ENCODE measurements around the gene SLC2A13.
"Not testable (repeated sequence)": the region's sequence is repeated elsewhere in the genome, so short reads cannot be mapped to it uniquely, and the experiment has no call there.

SLC2A13 gene

DNA sequence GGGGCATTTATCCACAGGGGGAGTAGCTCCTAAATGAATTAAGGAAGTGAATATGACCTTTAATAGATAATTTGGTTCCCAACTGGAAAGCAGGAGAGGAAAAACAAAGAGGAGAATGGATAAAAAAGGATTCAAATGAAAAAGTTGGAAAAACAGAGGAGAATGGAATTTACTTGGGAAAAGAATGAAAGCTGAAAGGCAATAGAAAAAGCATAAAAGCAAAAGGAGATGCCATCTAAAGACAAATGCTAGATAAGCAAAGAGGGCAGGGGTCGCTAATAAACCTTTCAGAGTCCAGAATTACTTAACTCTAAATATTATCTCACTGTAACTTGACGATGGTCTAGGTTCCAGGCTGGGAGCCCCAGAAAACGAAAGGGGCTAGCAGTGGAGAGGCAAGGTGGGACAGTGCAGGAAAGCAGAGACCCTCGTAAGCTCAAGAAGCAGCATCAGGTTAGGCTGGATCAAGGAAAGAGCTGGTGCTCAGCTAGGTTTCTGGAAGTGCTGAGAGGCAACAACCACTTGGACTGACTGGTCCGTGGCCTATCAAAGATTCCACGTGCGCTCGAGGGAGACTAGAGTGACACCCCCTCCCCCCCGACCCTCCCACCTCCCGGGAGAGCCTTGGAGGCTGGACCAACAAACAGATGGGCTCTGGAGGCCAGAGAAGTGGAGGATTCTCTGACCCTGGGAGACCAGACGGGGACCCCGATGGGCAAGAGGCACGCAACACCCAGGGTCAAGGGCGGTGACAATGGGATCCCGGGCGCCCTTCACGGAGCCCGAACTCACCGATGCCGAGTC, 1.2 kb downstream of the SLC2A13 start:
- DNase-seq: peak; percentile 4 to 5

- no peak for DNase-seq
Observed at GRCh38 chr12:40103043-40103442, 2.8 kb downstream of the SLC2A13 start.

DNA sequence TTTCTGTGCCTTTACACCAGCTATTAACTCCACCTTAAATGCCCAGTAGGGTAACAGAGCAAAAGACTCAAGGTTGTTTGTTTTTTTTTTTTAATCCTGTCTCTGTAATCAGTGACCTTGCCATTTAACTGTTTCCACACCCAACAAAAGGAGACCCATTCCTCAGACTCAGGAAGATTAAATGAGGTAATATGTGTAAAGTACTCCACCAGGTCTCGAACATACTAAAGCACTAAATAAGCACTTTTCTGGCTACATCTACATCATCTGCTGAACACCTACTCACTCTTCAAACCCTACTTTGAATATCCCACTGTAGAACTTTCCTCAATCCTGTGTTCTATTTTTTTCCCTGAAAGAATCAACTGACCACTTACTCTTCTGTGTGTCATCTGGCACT, 4.1 kb downstream of the SLC2A13 start:
- DNase-seq: no peak

DNA sequence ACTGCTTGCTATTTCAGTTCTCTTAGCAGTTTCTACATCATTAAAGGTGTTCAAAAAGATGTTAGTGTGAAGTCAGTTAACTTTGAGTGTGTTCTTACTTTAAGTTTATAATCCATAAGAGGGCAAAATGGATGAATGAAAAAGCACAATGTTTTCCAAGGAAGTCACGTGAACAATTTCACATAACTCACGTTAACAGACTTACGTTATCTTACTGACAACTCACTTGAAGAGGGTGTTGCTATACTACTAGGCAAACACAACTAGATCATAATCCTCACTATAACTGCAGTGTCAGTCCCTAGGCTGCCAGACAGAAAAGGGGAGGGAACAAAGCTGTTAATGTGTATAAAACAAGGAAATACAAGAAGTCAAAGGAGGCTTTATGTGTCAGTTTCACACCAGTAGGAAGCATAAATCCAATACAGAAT, 6.4 kb downstream of the SLC2A13 start:
- DNase-seq: no peak

DNA sequence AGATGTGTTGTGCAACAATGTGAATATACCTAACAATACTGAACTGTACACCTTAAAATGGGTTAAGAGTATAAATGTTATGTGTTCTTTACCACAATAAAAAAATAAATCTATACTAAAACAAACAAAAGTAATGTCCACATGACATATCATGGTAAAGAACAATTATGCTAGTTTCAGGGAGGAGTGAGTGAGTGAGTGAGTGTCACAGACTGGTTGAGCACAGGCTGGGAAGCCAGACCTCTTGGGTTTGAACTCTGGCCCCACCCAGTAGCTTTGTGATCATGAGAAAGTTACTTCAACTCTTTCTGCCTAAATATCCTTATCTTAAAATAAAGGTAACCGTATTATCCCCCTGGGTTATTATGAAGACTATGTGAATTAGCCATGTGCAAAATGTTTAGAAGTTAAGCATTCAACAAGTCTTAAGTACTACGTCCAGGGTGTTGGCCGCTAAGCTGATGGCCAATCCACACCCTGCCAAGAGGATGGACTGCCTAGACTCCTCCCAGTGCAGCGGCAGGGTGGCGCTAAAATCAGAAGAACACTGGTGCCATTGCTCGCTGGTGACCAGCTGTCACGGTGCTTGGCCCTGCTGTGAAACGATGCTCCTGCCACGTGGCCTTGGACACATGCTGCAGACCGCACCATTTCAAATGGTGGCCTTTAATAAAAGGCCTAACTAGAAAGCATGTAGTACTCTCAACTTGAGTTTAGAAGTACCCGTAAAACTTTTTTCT, 7.3 kb downstream of the SLC2A13 start:
- no peak for DNase-seq

DNA sequence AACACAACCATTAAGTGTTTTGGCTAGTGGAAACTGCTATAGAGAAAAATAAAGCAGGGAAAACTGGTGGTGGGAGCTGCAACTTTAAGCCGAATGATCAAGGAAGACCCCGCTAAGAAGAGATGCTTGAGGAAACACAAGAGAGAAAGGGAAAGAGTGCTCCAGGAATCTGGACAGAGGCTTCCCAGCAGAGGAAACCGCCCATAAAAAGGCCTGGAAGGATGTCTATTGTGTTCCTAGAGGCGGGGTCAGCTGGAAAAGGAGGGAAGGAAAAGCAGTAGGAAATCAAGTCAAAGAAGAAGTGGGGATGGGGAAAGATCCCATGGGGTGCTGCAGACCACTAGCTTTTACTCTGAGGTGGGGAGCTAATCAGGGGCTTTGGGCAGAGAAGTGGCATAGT, 12.4 kb downstream of the SLC2A13 start:
- no peak for DNase-seq

- no peak for DNase-seq
Observed at GRCh38 chr12:40086471-40086870, 19.4 kb downstream of the SLC2A13 start.

DNA sequence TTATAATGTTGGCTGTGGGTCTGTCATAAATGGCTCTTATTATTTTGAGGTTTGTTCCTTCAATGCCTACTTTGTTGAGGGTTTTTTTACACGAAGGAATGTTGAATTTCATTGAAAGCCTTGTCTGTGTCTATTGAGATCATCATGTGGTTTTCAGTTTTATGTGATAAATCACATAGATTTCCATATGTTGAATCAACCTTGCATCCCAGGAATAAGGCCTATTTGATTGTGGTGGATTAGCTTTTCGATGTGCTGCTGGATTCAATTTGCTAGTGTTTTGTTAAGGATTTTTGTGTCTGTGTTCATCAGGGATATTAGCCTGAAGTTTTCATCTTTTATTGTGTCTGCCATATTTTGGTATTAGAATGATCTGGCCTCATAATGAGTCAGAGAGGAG, 27.6 kb downstream of the SLC2A13 start:
- no peak for DNase-seq

- no peak for DNase-seq
Observed at GRCh38 chr12:40075458-40075857, 30.4 kb downstream of the SLC2A13 start.

DNA sequence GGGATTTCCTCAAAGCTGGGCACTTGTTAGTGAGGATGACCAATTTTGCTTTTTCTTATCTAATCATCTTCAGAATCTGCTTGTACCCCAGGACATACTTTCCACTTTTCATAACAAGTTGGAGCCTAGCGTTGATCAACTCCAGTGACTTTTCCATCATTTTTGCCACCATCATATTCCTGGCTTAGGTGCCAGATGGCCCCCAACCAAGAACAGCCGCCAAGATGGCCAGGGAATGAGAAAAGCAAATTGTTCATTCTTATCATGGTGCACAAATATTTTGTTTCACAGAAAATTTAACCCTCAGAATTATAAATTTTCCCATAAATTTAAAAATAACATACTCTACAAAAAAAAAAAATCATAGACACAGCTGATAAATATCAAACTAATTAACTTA, 37.5 kb downstream of the SLC2A13 start:
- DNase-seq: no peak

- no peak for DNase-seq
Observed at GRCh38 chr12:40065636-40066035, 40.2 kb downstream of the SLC2A13 start.

- peak; percentile 78 to 83 for DNase-seq
Observed at GRCh38 chr12:40063414-40063813, 42.5 kb downstream of the SLC2A13 start.

GRCh38 chr12:40058721-40059190, 47.1 kb downstream of the SLC2A13 start:
- peak; percentile 0 to 22 for DNase-seq

DNA sequence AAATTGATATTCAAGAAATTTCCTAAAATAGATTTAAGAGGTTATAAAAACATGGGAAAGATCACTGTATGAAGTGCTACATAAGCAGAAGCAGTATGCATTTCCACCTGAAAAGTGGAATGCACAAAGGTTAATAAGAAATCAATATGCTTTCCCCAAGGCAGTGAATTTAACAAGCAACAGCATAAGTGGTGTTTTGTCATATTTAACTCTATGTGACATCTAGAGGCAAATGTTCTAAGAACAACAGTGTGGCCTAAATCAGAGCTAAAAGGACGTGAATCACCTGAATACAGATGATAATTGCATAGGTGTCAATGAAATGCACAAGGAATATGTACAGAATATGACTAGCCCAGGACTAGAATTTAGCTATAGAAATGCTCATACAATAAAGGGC, 49.5 kb downstream of the SLC2A13 start:
- no peak for DNase-seq

- DNase-seq: no peak
Observed at GRCh38 chr12:40055776-40056175, 50.1 kb downstream of the SLC2A13 start.

DNA sequence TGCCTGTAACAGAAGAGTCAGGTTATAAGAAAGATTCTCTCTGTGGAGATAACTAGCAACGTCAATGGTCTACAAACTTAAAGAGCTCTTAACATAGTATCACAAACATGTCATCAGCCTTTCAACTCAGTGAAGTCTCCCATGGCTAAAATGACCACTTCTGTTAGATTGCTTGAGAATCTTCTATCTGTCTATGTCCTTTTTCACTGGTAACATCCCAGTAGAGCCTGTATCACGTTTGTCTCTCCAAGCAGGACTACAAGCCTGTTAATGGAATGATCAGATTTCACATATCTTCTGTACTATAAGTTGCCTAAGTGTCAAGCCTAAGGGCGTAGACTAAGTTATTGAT, 50.7 kb downstream of the SLC2A13 start:
- DNase-seq: no peak

DNA sequence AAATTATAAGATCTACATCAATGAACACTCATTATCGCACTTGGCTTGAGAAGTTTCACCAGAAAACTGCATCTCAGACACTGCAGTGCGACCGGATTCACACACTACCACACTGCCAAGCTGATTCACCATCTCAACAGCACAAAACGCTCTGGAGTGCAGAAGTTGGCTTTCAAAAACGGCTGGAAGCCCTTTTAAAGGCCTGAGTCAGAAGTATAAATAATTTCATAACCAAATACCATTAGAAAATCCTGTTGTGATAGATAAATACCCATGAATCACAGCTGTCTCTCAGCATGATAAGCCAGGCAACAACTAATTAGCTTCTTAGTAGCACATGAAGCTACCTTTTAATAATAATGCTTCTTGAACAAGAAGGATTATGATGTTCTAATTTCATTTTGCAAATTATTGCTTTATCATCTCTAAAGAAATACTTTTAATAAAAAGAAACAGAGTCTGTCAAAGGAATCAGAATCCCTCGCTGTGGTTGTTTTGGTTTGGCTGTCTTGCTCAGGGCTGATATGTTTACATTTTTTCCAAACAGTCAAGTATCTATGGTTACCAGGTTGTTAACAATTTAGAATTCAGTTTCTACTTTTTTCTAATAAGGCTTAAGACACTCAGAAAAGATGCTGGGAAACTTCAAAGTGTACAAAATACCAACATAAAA, 51.2 kb downstream of the SLC2A13 start:
- DNase-seq: peak in 1 of 2 experiments; percentile 9

- no peak for DNase-seq
Observed at GRCh38 chr12:40049268-40049667, 56.6 kb downstream of the SLC2A13 start.

GRCh38 chr12:40047002-40047401, 58.9 kb downstream of the SLC2A13 start:
- not testable (repeated sequence) for DNase-seq

DNA sequence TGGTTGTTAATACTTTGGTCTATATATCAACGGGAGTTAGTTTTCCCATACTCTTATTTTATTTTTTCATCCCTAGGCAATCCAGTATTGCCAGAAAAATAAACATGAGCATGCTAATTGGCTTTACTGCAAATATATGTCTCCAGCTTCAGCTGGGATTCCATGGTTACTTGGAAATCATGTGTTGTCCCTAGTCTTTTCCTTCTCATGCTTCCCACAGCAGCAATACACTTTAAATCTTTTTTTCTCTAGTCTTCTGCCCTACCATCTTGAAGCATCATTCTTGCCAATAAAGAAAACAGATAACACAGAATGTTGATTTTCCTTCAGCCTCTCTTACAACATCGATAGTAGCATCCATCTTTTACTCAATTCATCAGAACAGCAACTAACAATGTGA, 60.2 kb downstream of the SLC2A13 start:
- DNase-seq: no peak

DNA sequence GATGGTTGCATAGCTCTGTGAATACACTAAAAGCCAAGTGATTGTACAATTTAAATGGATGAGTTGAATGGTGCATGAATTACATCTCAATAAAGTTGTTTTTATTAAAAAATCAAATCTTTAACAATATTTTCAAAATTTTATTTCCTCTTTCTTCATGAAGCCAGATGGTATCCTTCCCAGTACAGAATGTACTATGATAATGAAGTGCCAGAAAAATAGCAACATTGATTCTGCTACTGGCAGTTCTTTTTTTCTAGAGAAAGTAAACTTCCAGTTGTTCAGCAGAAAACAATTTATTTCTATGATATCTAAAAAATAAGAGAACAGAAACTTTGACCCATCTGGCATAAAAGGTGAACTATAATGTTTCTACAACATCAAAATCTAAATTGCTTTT, 61.5 kb downstream of the SLC2A13 start:
- DNase-seq: no peak

DNA sequence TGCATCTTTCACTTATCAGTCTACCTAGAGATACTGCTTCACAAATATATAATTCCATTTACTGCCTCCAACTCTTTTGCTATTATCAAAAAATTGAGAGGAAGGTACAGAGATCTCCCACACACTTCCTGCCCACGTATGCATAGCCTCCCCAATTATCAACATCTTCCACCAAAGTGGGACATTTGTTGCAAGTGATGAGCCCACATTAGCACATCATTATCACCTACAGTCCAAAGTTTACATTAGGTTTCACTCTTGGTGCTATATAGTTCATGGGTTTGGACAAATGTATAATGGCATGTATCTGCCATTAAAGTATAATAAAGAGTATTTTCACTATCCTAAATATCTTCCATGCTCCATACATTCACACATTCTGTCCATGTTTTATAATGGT, 66.3 kb downstream of the SLC2A13 start:
- no peak for DNase-seq

DNA sequence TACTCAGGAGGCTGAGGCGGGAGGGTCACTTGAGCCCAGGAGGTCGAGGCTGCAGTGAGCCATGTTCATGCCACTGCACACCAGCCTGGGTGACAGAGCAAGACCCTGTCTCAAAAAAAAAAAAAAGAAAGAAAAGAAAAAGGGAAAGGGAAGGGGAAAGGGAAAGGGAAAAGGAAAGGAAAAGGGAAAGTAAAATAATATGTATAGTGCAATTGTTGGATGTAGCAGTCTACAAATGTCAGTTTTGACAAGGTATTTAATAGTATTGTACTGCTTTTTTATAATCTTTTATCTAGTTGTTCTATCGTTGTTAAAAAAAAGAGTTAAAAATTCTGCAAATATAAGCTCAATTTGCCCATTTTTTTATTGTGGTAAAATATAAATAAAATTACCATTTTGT, 67.3 kb downstream of the SLC2A13 start:
- DNase-seq: no peak

DNA sequence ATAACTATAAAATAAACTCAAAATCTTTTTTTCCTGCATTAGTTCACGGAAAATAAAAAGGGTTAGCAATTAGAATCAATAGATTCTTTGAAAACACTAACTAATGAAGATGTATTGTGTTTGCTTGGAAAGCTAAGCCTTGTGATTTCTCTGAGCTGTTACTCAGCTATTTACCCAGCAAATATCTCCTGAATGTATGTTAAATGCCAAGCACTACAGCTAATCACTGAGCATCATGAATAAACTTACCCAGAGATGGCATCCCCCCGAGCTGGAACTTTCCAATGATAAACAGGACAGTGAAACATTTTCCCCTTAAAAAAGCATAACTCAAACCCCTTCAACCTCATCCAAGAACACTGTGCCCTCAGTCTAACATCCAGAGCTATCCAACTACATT, 71.2 kb downstream of the SLC2A13 start:
- DNase-seq: no peak
